HG03575 (cell line): ENCODE data around the gene EMX1.

ENCODE experiments used
- ATAC-seq: cut with Tn5 transposase; IDR thresholded peaks from one replicate; pipeline ENCODE4 v1.9.1; 2021; ENCODE audit not compliant: unreplicated experiment, insufficient number of reproducible peaks, low FRiP score; ENCODE audit errors: extremely low read depth

The EMX1 gene

GRCh38 chr2:72936660-72937355, 19.5 kb downstream of the EMX1 start:
- ATAC-seq: no peak

- no peak for ATAC-seq
These were observed 20.0 kb downstream of the EMX1 start for GRCh38 chr2:72937356-72937669.

- ATAC-seq: no peak
These were observed 21.1 kb downstream of the EMX1 start for GRCh38 chr2:72938455-72938854.

- no peak for ATAC-seq
These were observed 23.0 kb downstream of the EMX1 start for GRCh38 chr2:72940361-72940760.

- ATAC-seq: no peak
These were observed 23.5 kb downstream of the EMX1 start for GRCh38 chr2:72940786-72941185.

GRCh38 chr2:72942293-72942692, 25.0 kb downstream of the EMX1 start:
- ATAC-seq: no peak

GRCh38 chr2:72942881-72943418, 25.6 kb downstream of the EMX1 start:
- ATAC-seq: no peak

GRCh38 chr2:72943540-72944395, 26.4 kb downstream of the EMX1 start:
- no peak for ATAC-seq

GRCh38 chr2:72944804-72945449, 27.6 kb downstream of the EMX1 start:
- no peak for ATAC-seq

GRCh38 chr2:72945450-72946019, 28.2 kb downstream of the EMX1 start:
- ATAC-seq: no peak

GRCh38 chr2:72946466-72946865, 29.1 kb downstream of the EMX1 start:
- no peak for ATAC-seq

GRCh38 chr2:72947952-72948830, 30.9 kb downstream of the EMX1 start:
- no peak for ATAC-seq

GRCh38 chr2:72949045-72949444, 31.7 kb downstream of the EMX1 start:
- ATAC-seq: no peak

GRCh38 chr2:72949642-72950041, 32.3 kb downstream of the EMX1 start:
- ATAC-seq: no peak

- no peak for ATAC-seq
These were observed 33.4 kb downstream of the EMX1 start for GRCh38 chr2:72950558-72951255.

- no peak for ATAC-seq
These were observed 34.2 kb downstream of the EMX1 start for GRCh38 chr2:72951303-72952095.

- ATAC-seq: no peak
These were observed 34.9 kb downstream of the EMX1 start for GRCh38 chr2:72952110-72952823.
